ENCODE measurements around the gene OLA1. TPM values are rescaled to one million over a fixed set of nuclear protein-coding genes. Genes with fewer than 3 reads are reported as not detected.
A peak's percentile ranks its signal among the peaks of the same experiment; 100 is the strongest.

OLA1 gene
- total and polyA plus RNA-seq, 9 of the 15 experiments (the other 6 are each of a cell fraction or from before 2014, with no cell fraction given), result 208 to 353 (median 225) TPM

- TF ChIP-seq RERE (CRISPR knock-in tag; IDR thresholded peaks at IDR 0.05; ENCODE audit: borderline replicate concordance) (no peak), CHCHD3 (CRISPR knock-in tag; IDR thresholded peaks at IDR 0.05) (peak; percentile 89; the same call in 1 of the 2 replicates), POLR2AphosphoS2 (IDR thresholded peaks at IDR 0.05; ENCODE audit: low read length) (peak; percentile 59; the same call in 1 of the 2 replicates), ZBTB7A (IDR thresholded peaks at IDR 0.05; ENCODE audit: borderline replicate concordance, control insufficient read depth, low read depth, low read length) (peak; percentile 52; the same call in 1 of the 2 replicates), PHF21A (IDR thresholded peaks at IDR 0.05; ENCODE audit: borderline replicate concordance, low read depth) (peak; percentile 44; the same call in 1 of the 2 replicates), EHMT2 (IDR thresholded peaks at IDR 0.05) (no peak), RNF2 (IDR thresholded peaks at IDR 0.05) (peak; percentile 75), BHLHE40 (IDR thresholded peaks at IDR 0.05; ENCODE audit: low read length) (peak; percentile 85), CREB1 (IDR thresholded peaks at IDR 0.05) (peak; percentile 73; the same call in 1 of the 2 replicates), CREB1 (CRISPR knock-in tag; IDR thresholded peaks at IDR 0.05) (peak; percentile 64), ZNF830 (CRISPR knock-in tag; IDR thresholded peaks at IDR 0.05) (peak; percentile 89; the same call in 1 of the 2 replicates), TRIM28 (IDR thresholded peaks at IDR 0.05) (no peak; the same call in 1 of the 2 replicates), HNRNPH1 (optimal IDR thresholded peaks at IDR 0.05; ENCODE audit: low read depth, low read length) (no peak), RAD51 (IDR thresholded peaks at IDR 0.05; ENCODE audit: borderline replicate concordance, low read depth) (peak; percentile 59; the same call in 1 of the 2 replicates), XRCC5 (IDR thresholded peaks at IDR 0.05; ENCODE audit: low read depth, low read length) (no peak), FIP1L1 (IDR thresholded peaks at IDR 0.05; ENCODE audit: low read depth, low read length, poor library complexity, severe bottlenecking) (peak; percentile 94), RFX7 (CRISPR knock-in tag; IDR thresholded peaks at IDR 0.05) (peak; percentile 58; the same call in 1 of the 2 replicates), TOE1 (IDR thresholded peaks at IDR 0.05; ENCODE audit: borderline replicate concordance) (peak; percentile 60; the same call in 1 of the 2 replicates), TOE1 (CRISPR knock-in tag; IDR thresholded peaks at IDR 0.05; ENCODE audit: borderline replicate concordance, low read depth) (no peak), RBBP5 (IDR thresholded peaks at IDR 0.05; ENCODE audit: borderline replicate concordance, insufficient read depth, low read length, poor library complexity, severe bottlenecking) (peak; percentile 93), ZEB2 (IDR thresholded peaks at IDR 0.05) (peak; percentile 32; the same call in 1 of the 2 replicates), NFYB (IDR thresholded peaks at IDR 0.05; ENCODE audit: extremely low read depth, insufficient read length) (peak; percentile 27)
- TF ChIP-seq, protein P1, sequence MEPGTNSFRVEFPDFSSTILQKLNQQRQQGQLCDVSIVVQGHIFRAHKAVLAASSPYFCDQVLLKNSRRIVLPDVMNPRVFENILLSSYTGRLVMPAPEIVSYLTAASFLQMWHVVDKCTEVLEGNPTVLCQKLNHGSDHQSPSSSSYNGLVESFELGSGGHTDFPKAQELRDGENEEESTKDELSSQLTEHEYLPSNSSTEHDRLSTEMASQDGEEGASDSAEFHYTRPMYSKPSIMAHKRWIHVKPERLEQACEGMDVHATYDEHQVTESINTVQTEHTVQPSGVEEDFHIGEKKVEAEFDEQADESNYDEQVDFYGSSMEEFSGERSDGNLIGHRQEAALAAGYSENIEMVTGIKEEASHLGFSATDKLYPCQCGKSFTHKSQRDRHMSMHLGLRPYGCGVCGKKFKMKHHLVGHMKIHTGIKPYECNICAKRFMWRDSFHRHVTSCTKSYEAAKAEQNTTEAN (CRISPR knock-in tag; IDR thresholded peaks at IDR 0.05), result 0 out of 2 replicates have a peak, but pooled peaks have one; percentile 52
Measured at GRCh38 chr2:174248187-174248997, at the start of gene OLA1 (continued).

Measured in K562 (cell line).